ENCODE measurements around the gene TRAPPC2L. TPM values are rescaled to one million over a fixed set of nuclear protein-coding genes. Genes with fewer than 3 reads are reported as not detected.

The TRAPPC2L gene
- total RNA-seq, 1 donor from 2014 or later = 53.8 TPM

DNA sequence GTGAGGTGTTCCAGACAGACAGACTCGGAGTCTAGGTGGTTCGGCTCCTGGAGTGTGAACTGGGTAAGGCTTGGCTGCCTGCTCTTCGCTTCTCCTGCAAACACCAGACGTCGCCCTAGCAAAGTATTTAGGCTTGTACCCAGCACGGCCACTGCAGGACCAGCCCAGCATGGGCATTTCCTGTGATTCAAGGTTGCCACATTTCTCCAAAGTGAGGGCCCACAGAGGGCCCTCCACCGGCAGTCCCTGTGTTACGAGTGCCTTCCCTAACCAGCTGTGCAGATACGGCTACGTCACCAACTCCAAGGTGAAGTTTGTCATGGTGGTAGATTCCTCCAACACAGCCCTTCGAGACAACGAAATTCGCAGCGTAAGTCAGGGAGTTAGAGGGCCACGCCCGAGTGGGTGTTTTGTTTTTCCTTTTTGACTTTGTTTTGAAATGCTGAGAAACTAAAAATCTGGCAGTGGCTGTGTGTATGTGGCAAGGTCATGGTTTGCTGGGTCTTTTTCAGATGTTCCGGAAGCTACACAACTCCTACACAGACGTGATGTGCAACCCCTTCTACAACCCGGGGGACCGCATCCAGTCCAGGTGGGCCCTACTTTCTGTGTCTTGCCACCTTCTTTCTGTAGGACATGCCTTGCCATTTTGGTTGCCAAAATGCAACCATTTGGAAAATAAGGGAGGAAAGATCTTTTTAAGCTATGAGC lies 2.6 kb downstream of the TRAPPC2L start:
- no peak for DNase-seq (ENCODE audit: low spot score)

DNA sequence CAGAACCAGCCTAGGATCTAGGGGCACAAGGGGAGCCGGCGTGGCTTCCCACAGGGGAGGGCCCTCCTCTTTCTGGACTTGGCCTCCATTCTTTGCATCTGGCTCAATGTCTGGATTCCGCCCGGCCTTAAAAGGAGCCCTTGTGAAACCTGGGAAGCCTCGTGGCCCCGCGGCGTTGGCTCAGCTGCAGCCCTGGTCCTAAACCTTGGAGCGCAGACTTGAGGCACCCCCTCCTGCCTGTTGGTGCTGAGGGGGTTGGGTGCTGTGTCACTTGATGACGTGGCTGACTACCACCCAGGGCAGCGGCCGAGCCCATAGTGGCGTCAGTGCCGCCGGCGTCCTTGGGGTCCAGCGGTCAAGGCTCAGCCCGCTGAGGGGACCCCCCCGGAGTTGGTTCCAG lies 4.4 kb downstream of the TRAPPC2L start:
- no peak for DNase-seq (ENCODE audit: low spot score)

DNA sequence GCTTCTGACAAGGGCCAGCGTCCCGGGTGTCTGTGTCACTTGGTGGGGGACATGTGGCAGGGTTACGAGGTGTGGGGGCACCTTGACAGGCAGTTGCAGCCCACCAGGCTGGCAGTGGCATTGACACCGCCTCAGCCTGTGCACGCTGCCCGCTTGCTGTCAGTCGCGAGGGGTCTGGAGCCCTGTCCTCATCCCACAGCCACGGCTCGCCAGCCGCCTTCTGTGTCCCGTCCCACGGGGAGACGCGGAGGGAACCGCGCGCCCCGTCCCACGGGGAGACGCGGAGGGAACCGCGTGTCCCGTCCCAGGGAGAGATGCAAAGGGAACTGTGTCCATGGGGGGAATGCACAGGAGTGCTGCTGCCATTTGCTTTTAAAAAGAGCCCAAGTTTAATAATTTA lies 6.0 kb downstream of the TRAPPC2L start:
- no peak for DNase-seq (ENCODE audit: low spot score)

DNA sequence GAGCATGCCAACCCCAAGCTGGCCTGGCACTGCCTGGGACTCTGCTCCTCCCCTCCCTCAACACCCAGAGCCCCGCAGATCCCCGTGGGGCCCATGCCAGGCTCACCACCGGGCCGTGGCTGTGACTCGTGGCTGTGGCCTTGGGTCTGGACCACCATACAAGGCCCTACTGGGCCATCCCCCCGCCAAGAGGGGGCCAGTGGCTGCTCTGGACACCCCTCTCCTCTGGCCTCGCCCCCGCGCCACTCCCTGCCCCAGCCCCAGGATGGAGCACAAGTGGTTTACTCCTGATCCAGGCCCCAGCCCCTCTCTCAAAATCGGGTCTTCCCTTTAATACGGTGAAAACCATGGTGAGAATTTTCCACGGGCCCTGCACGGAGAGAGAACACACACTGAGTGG lies 6.5 kb downstream of the TRAPPC2L start:
- DNase-seq (ENCODE audit: low spot score) = no peak

DNA sequence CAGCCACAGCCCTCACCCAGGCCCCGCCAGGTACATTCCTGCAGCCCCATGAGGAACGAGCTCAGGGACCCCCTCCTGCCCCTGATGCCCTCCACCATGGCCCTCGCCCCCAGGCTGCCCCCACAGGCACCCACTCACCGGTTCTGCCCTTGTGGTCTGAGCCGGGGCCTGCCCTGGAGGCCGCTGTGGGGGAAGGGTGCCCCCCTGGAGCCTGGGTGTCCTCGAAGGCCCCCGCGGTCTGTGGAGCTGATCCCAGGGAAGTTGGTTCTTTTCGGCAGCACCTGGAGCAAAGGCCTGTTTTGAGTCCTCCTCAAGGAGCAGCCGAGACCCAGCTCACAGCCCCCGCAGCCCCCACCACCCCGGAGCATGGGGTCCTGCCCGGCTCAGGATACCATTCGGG lies 7.2 kb downstream of the TRAPPC2L start:
- no peak for DNase-seq (ENCODE audit: low spot score)

DNA sequence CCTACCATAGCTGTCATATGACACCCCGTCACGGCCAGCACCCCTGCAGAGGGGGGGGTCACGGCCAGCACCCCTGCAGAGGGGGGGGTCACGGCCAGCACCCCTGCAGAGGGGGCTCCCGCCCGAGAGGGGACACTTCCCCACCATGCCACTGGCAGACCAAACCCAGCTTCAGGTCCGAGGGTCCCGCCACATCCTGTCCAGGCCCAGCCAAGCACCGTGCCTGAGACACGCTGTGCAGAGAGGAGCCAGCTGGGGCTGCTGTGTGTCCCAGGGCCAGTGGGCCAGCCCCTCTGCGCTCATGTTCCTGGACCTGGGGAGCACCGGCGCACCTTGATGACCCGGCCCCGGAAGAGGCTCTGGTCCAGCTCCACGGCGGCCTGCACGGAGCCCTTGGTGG lies 7.6 kb downstream of the TRAPPC2L start:
- DNase-seq (ENCODE audit: low spot score) = no peak

DNA sequence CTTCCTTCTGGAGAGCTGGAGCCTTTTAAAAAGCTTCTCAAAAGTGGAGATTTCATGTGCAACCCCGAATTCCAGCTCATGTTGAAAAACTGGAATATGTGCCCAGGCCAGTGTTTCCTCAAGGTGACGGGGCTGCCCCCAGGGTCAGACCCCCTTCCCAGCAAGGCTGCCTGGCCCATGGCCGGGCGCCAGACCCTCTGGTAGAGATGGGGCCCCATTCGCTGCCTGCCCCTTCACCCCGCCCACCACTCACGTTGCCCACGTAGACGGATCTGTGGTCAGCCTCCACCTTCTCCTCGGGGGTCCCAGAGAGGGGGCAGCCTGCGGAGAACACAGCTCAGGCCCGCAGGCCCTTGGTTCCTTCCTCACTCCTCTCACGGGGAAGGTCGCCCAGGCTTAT lies 8.4 kb downstream of the TRAPPC2L start:
- DNase-seq (ENCODE audit: low spot score) = no peak

DNA sequence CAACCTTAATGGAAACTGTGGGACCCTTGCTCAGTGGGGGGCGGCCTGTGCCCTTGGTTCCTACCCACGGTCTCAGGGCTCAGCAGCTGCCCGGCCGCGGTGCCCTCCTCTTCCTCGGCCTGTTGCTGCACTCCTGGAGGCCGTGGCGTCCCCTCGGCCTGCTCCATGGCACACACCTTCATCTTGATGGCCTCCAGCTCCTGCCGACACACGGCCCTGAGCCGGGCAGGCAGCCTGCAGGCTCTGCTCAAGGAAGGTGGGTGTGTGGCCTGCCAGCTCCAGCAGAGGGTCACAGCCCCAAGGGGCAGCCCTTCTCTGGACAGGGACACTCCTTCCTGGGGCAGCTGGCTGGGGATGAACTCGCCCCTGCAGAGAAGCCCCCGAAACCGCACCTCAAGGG lies 8.8 kb downstream of the TRAPPC2L start:
- no peak for DNase-seq (ENCODE audit: low spot score)

DNA sequence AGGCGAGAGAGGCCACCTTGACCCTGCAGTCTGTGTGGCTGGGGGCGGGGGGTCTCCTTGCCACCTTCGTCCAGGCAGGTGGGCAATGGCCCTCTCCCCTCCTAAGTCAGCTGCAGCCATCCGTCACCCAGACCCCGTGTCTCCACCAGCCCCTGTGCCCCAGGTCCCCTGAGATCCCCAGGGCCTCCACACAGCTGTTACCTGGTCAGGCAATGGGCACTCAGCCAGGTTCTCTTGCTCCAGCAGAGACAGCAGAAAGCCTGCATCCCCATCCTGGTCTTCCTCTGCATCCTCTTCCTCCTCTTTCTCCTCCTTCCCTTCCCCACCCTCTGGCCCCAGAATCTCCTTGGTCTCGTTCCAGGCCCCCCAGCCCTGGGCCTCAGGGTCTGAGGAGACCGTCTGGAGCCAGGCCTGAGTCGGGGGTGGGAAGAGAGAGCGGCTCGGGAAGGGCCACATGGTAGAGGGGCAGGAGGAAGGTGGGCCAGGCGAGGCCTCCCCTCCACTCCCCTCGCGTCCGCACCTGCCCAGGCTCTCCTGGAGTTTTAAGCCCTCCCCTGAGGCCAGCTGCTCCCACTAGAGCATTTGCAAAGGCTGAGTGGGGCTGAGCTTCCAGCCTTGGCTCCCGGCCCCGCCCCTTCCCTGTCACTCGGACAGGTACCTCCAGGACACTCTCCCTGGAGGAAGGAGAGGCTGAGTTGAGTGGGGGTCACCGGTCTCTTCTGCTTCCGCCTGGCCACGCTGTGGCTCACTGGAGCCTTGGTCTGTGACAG lies 9.4 kb downstream of the TRAPPC2L start, which contains the start of gene PABPN1L:
Gene PABPN1L, minus strand, starts transcription at position 510 of the 770 bp plus-strand sequence. Its CDS starts 54 bp downstream, at position 456.
- no peak for DNase-seq (ENCODE audit: low spot score)

DNA sequence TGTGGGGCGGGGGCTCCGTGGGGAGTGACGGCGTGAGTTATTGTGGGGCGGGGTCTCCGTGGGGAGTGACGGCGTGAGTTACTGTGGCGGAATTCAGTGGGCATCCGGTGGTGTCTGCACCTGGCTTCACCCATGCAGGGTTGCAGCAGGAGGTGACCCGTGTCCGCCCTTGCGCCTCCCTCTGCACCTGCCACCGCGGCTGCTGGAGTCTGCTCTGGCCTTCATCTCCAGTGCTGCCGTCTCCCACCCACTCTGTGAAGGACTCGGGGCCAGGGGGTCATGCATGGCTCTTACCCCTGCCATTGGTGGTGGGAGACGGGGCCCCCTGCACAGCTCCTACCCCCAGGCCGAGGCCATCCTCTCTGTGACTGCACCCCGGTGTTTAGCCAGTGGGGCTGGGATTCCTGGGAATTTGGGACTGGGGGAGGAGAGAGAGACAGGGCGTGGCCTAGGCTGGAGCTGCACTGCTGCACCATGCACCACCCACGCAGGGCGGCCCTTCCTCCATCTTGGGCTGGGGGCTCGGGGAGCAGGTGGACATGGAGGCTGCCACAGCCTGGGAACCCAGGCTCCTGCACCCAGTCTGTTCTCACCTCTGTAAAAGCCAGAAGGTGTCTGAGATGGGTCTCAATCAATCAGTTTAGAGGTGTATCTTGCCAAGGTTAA lies 10.8 kb downstream of the TRAPPC2L start:
- DNase-seq (ENCODE audit: low spot score) = no peak

DNA sequence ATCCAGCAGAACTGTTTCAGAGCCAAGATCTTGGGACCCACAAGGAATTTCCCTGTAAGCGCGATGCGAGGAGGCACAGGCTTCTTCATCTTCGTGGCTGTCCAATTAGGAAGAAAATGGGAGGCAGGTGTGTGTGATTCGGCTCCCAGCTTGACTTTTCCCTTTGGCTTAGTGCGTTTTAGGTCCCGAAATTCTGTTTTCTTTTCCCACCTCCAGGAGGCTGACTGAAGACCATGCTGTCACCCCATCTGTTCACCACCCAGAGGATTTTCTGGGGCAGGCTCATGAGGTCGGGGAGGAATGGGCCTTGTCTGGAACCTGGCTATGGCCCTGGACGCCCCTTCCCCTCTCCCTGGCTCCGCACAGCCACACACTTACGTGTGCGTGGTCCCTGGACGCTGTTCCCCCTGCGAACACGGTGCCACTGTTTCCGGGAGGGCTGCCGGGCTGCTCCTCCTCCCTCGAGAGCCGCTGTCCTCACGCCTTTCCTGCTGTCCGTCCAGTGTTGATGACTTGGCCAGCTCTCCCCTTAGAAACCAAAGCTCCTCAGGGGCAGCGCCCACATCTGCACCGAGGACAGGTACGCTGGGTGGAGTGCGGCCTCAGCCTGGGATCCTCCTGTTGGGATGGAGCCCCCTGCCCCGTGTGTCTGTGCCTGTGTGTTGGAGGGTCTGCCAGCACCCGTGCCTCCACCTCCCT lies 12.2 kb downstream of the TRAPPC2L start:
- DNase-seq (ENCODE audit: low spot score) = no peak

DNA sequence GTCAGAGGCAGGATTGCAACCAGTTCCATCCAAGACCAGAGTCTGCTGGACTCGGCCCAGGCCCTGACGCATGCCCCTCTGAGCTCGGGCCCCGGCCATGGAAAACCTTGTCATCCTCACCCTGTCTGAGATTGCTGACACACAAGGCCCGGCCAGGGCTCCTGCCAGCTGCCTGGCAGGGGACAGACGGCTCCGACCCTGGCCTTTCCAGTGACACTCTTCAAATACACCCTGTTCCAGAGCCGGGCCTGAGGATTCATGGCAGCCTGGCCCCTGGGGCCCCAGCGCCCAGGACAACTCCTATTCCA lies 12.7 kb downstream of the TRAPPC2L start:
- DNase-seq (ENCODE audit: low spot score) = no peak

DNA sequence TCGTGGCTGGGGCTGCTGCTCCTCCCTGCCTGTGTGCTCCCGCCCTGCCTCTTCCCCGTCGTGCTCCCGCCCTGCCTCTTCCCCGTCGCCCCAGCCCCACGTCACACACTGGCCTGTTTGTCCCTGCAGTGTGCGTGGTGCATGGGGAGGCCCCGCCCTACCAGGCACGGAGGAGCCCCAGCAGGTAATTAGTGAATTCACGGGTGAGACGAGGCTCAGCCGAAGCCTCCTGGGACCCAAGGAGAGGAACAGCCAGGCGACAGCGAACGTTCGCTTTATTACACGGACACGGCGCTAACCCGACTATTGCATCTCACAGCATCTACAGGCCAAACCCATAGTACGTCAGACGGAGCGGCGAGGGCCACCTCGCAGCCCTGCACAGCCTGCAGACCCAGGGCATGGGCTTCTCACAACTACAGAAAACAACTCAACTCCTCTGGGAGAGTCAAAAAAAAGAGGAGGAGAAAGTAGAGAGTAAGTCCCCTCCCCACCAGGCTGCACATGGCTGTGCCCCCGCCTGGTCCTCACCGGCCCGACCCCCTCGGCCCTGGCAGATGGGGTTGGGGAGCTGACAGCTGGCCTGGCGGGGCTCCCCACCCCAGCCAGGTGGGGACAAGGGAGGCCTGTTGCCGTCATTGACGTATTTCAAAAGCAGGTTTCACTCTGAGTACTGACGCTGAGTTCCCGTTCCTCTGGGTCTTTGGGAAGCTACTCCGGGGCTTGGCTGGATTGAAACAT lies 13.9 kb downstream of the TRAPPC2L start:
- DNase-seq (ENCODE audit: low spot score) = no peak

DNA sequence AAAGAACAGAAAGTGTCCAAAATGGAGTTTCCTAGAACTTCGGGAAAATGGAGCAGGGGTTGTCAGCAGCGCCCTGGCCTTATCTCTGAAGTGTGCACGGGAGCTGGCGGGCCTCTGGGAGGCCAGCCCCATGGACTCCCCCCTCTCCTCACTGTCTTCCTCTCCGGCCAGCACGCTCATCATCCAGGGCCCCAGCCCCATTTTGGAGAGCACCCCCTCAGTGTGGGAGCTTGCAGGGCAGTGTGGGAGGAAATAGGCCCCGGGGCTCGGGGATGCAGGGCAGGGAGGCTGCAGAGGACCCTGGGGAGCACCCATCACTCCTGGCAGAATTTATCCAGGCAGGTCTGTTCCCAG lies 14.4 kb downstream of the TRAPPC2L start:
- DNase-seq (ENCODE audit: low spot score) = no peak

DNA sequence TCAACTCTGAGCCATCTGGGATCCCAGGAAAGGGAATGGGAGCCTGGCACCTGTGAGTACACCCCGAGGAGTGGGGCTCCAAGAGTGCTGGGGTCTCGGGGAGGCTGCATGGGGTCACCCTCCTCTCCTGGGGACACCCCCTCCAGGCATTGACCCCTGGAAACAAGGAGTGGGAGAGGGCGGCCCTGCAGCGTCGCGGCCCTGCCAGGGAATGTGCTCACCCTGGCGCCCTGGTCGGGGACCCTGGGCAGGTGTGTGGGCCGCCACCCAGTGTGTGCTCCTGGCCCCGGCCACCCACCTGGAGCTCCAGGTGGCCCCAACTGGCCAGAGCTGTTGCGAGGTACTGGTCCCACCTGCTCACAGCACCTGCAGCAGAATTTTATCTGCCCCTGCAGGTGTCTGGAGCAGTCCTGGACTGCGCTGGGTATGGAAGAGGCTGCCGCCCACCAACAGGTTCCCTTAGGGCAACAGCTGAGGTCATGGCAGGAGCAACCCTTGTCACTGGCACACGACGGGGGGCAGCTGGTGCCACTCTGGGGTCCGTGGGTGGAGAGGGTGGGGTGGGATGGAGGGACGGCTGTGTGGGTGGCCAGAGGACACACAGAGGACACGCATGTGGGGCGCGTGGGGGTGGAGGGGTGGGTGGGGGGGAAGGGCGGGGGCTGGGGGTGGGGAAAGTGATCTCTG lies 14.9 kb downstream of the TRAPPC2L start:
- DNase-seq (ENCODE audit: low spot score) = no peak

DNA sequence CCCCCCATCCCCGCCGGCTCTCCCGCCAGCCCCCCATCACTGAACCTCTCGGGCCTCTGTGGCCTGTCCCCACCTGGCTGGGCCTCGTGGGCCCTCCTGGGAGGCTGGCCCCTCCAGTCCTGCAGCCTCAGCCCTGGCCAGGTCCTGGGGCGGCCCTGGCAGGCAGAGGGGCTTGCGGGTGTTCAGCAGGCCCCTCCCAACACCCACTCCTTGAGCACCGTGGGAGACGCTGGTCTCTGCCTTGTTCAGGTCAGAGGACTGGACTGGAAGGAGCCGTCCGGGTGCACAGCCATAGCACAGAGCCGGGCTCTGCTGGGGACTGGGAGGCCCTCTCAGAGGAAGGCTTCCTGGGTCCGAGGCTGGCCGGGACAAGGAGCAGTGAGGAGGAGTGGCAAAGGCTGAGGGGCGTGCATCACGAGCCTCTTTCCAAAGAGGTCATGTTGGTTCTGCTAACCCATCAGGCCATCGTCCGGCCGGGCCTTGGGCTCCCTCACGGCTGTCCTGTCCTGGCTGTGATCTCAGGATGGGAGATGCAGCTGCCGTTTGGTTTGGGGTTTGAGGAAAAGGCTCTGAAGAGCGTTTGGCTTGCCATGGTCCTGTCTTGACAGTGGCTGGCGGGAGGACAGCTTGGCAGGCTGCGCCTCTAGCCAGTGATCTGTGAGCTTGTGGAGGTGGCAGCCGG lies 15.9 kb downstream of the TRAPPC2L start:
- no peak for DNase-seq (ENCODE audit: low spot score)

DNA sequence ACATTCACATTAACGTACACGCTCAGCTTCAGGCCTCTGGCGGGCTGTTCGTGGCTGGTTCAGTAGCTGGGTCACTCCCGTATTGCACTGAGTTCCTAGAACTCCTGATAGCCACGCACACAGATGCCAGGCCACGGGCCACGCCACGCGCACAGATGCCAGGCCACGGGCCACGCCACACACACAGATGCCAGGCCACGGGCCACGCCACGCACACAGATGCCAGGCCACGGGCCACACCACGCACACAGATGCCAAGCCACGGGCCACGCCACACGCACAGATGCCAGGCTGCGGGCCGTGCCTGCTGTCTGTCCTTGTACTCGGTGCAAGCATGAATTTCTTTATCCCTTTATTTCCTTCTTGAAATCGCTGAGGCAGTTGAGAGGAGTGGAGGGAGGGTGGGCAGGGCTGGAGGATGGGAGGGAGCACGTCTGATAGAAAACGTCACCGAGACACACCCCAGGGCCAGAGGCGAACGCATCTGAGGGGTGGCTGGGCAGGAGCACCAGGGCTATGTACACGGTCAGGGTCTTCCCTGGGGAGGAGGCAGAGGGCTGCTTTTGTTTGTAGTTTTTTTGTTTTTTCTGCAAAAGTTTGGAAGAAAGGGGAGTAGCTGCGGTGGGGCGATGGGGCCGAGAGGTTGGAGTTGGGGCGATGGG lies 18.1 kb downstream of the TRAPPC2L start:
- DNase-seq (ENCODE audit: low spot score) = no peak

DNA sequence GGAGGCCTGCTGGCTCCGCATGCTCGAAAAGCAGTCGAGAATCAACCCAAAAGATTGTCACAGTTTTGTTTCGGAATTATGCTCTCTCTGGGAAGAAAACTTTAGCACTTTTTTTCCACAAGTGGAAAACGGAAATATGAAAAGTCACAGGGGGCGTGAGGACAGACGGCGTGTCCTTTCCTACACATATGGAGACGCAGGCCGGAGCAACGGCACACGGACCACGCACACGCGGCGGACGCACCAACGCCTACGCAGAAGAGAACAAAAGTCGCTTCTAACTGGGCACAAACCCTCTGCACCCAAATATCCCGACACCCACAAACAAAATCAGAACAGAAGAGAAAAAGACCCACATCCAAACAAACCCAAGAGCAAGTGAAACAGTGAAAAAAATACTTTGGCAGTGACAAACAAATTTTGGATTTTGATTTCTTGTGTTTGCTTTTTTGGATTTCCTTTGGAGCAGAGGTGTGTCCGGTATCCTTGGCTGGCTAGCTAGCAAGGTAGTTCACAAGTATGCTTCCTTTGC lies 18.8 kb downstream of the TRAPPC2L start:
- no peak for DNase-seq (ENCODE audit: low spot score)

DNA sequence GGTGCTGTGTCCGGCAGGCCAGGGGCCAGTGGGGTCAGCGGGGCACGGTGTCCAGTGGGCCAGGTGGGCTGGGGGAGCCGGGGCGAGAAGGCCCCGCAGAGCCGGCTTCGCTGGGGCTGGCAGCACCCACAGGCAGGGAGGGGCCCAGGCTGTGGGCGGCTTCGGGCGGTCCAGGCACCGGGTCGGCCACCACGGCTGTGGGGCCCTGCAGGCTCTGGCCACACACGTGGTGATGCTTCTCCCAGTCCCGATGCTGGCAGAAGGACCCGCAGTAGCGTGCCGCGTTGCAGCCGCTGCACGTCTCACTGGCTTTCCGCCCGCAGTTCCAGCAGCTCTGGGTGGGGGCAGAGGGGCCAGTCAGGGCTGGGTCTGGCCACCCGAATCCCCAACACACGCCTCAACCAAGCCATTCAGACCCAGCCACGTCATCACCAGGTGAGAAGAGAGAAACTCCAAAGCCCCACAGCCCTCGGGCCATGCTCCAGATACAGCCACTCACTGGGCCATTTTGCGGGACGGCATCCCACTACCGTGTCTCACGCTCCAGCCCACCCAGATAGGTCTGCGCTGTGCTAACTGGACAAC lies 20.1 kb downstream of the TRAPPC2L start:
- no peak for DNase-seq (ENCODE audit: low spot score)

Data from mucosa of gallbladder (tissue), 1 donor.